Stimulated activated CD8-positive, alpha-beta memory T cell treated with anti-CD3 and anti-CD28 coated beads, Interleukin-4, amount 100 ng/mL, for 1 hour (primary cell): Measurements from ENCODE around the gene PM20D1.
"Not testable (repeated sequence)": the region's sequence is repeated elsewhere in the genome, so short reads cannot be mapped to it uniquely, and the experiment has no call there.

ENCODE experiments used
- DNase-seq, 2 donors: peaks; one replicate each; pipeline ENCODE4 v3.0.0-alpha.2; 2020; ENCODE audit warnings: low read depth in 2 of 2, low spot score in 1 of 2

The PM20D1 gene

GRCh38 chr1:205842229-205842628 lies 7.7 kb downstream of the PM20D1 start:
- DNase-seq = no peak

- DNase-seq = no peak
These were observed 9.6 kb downstream of the PM20D1 start for GRCh38 chr1:205840146-205840923.

- no peak for DNase-seq
These were observed 12.5 kb downstream of the PM20D1 start for GRCh38 chr1:205837382-205837970.

- no peak for DNase-seq
These were observed 15.2 kb downstream of the PM20D1 start for GRCh38 chr1:205834751-205835150.

GRCh38 chr1:205832326-205832751 lies 17.6 kb downstream of the PM20D1 start:
- no peak for DNase-seq

- DNase-seq = no peak
These were observed 22.3 kb downstream of the PM20D1 start for GRCh38 chr1:205827623-205828022.

GRCh38 chr1:205826995-205827394 lies 22.9 kb downstream of the PM20D1 start:
- no peak for DNase-seq

- DNase-seq = no peak
These were observed 23.7 kb downstream of the PM20D1 start for GRCh38 chr1:205826016-205826806.

- DNase-seq = no peak
These were observed 25.8 kb downstream of the PM20D1 start for GRCh38 chr1:205824180-205824579.

GRCh38 chr1:205823260-205823659 lies 26.7 kb downstream of the PM20D1 start:
- DNase-seq = not testable (repeated sequence)

GRCh38 chr1:205822397-205822796 lies 27.5 kb downstream of the PM20D1 start:
- no peak for DNase-seq

GRCh38 chr1:205817988-205818387 lies 31.9 kb downstream of the PM20D1 start:
- DNase-seq = no peak

- DNase-seq = no peak
These were observed 32.6 kb downstream of the PM20D1 start for GRCh38 chr1:205817364-205817763.

- DNase-seq = no peak
These were observed 36.2 kb downstream of the PM20D1 start for GRCh38 chr1:205813755-205814058.

- DNase-seq = peak; percentile 76 to 87
These were observed 36.8 kb downstream of the PM20D1 start, which contains the start of gene SLC41A1 for GRCh38 chr1:205812878-205813754. TSS of gene SLC41A1 (minus strand) at chr1:205813198. CDS start at chr1:205810441, 2,757 bp downstream.

- DNase-seq = no peak
These were observed 37.6 kb downstream of the PM20D1 start for GRCh38 chr1:205812271-205812877.

GRCh38 chr1:205811660-205812059 lies 38.3 kb downstream of the PM20D1 start:
- no peak for DNase-seq

- no peak for DNase-seq
These were observed 39.3 kb downstream of the PM20D1 start for GRCh38 chr1:205810448-205811157.

- DNase-seq = no peak
These were observed 40.0 kb downstream of the PM20D1 start for GRCh38 chr1:205809942-205810345.

- DNase-seq = no peak
These were observed 40.5 kb downstream of the PM20D1 start for GRCh38 chr1:205809469-205809868.
